ENCODE measurements around the gene CHRNB1.

Gene CHRNB1

DNA sequence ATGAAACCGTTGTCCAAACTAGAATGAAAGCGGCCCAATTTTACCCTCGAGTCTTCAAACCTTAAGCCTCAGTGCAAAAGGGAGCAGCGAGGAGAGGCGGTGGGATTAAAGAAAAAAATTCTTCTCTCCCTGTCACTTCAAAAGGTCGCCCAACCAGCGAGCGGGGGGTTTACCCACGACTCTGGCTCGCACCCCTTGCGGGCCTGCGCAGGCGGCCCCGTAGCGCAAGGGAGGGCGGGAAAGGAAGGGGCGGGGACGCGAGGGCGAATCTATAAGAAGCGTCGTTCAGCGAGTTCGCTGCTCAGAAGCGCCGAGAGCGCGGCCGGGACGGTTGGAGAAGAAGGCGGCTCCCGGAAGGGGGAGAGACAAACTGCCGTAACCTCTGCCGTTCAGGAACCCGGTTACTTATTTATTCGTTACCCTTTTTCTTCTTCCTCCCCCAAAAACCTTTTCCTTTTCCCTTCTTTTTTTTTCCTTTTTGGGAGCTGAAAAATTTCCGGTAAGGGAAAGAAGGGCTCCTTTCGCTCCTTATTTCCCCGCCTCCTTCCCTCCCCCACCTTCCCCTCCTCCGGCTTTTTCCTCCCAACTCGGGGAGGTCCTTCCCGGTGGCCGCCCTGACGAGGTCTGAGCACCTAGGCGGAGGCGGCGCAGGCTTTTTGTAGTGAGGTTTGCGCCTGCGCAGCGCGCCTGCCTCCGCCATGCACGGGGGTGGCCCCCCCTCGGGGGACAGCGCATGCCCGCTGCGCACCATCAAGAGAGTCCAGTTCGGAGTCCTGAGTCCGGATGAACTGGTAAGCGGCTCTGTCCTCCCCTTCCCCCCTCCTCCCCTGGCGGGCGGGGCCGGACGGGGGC is 39.4 kb downstream of the CHRNB1 start, which contains the start of gene POLR2A:
TSS of gene POLR2A (plus strand) at position 300 of the 852 bp plus-strand sequence.
- DNase-seq (ENCODE audit: low read depth) = peak; percentile 94

DNA sequence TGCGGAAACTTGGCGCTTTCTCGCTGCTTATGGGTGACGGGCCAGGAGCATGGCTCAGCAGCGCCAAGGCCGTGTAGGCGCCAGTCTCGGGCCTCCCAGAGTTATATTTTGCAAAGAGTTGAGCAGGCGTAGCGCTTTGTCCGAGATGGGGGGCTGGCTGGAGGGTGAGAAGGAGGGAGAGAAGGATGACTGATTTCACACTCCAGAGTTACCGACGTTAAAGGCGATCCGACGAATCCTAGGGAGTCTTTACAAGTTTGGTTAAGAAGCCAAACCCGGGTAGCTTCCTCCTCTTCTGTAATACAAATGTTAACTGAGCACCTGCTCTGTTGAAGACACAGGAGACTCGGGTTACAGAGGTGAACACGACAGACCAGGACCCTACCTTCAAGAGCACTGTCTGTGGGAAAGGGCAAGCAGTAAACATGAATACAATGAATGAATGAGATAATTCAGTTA is 40.1 kb downstream of the CHRNB1 start:
- no peak for DNase-seq (ENCODE audit: low read depth)

DNA sequence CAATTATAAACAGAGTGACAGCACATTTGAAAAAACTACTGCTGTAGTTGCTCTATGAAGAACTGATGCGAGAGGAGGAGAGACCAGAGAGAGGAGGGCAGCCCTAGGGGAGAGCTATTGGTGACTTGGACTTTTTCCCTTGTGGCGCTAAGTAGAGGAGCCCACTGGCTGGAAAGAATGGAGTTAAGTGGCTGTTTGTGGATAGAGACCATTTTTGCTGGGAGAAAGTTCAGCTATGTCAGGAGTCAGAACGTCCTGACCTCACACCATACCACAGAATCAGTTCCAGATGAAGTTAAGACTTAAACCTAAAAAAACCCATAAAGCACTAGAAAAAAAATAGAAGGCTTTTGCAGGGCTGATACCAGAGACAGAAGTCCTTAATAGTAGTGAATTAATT is 41.3 kb downstream of the CHRNB1 start:
- DNase-seq (ENCODE audit: low read depth) = no peak

DNA sequence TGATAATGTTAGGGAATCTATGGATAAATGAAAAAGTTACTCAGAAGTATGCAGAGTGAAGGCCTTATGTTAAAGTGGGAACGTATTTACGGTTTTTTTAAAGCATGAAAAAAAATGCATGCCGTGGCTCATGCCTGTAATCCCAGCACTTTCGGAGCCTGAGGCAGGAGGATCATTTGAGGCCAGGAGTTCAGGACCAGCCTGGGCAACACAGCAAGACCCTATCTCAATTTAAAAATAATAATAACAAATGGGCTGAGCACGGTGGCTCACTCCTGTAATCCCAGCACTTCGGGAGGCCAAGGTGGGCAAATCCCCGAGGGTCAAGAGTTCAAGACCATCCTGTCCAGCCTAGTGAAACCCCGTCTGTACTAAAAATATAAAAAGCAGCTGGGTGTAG is 45.3 kb downstream of the CHRNB1 start:
- DNase-seq (ENCODE audit: low read depth) = no peak

DNA sequence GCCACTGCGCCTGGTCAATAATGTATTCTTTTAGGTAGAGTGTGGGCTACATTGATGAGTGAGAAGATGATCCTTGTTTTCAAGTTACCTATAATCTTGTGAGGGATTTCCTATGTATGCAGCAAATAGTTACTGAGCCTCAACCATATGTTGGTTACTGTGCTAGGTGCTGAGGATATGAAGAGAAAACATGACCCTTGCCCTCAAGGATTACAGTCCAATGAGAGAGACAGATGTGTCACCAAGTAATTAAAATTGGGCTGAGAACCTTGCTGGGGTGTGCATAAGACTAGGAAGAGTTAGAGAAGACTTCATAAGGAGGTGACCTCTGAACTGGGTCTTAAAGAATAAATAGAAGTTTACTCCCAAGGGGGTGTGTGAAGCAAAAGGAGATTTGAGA is 46.7 kb downstream of the CHRNB1 start:
- no peak for DNase-seq (ENCODE audit: low read depth)

DNA sequence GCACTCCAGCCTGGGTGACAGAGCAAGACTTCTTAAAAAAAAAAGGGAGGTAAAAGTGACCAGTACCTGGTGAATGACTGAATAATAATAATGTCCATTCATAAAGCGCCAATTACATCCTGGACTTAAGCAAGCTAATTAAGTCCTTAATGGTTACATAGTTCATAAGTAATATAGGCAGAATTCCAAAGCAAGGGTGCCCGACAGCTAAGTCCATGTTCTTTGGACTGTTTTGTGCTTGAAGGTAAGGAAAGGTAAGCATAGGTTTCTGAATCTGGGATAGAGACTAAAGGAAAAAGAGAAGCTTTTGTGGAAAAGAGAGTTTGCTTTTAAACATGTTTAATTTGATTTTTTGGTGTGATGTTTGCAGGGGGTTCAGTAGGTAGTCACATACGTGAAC is 49.1 kb downstream of the CHRNB1 start:
- DNase-seq (ENCODE audit: low read depth) = no peak

DNA sequence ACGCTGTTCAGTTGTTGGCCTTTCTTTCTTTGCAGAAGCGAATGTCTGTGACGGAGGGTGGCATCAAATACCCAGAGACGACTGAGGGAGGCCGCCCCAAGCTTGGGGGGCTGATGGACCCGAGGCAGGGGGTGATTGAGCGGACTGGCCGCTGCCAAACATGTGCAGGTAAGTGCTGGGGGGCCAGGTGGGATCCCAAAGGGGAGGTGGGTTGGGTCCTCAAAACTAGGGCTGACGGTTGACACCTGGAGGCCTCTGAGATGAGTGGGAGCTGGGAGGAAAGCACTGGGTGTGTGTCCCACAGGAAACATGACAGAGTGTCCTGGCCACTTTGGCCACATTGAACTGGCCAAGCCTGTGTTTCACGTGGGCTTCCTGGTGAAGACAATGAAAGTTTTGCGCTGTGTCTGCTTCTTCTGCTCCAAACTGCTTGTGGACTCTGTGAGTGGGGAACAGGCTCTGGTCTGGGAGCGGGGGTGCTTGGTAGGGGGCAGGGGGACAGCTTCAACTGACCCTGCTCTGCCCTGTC is 51.1 kb downstream of the CHRNB1 start:
- no peak for DNase-seq (ENCODE audit: low read depth)

DNA sequence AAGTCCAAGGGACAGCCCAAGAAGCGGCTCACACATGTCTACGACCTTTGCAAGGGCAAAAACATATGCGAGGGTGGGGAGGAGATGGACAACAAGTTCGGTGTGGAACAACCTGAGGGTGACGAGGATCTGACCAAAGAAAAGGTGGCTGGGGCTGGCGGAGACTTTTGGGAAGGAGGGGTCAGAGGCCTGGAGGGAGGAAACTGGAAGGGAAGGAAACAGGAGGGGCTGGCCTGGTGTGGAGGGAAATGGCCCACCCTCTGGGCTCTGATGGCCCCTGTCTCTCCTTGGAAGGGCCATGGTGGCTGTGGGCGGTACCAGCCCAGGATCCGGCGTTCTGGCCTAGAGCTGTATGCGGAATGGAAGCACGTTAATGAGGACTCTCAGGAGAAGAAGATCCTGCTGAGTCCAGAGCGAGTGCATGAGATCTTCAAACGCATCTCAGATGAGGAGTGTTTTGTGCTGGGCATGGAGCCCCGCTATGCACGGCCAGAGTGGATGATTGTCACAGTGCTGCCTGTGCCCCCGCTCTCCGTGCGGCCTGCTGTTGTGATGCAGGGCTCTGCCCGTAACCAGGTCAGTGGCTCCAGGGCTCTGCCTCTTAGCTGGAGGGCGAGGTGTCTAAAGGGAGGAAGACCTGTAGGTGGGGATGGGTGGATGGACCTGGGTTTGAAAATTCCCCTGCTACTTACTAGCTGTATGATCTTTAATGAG is 51.8 kb downstream of the CHRNB1 start:
- DNase-seq (ENCODE audit: low read depth) = no peak

DNA sequence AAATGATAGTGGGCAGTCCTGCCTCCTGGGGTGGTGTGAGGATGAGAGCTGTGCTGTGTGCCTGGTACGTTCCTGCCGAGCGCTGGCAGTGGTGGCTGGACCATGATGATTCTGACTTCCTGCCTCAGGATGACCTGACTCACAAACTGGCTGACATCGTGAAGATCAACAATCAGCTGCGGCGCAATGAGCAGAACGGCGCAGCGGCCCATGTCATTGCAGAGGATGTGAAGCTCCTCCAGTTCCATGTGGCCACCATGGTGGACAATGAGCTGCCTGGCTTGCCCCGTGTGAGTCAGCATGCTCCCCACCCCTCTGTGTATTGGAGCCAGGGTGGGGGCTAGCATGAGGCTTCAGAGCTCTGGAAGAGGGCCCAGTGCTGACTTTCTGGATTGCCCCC is 52.4 kb downstream of the CHRNB1 start:
- no peak for DNase-seq (ENCODE audit: low read depth)

DNA sequence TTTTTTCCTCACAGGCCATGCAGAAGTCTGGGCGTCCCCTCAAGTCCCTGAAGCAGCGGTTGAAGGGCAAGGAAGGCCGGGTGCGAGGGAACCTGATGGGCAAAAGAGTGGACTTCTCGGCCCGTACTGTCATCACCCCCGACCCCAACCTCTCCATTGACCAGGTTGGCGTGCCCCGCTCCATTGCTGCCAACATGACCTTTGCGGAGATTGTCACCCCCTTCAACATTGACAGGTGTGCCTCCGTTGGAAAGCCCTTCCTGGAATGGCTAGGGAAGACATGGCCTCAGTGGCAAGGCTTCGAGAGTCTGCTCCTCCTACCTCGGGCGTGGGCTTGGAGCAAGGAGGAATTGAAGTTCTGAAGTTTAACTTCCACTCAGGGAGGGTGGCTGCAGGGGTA is 52.8 kb downstream of the CHRNB1 start:
- no peak for DNase-seq (ENCODE audit: low read depth)

DNA sequence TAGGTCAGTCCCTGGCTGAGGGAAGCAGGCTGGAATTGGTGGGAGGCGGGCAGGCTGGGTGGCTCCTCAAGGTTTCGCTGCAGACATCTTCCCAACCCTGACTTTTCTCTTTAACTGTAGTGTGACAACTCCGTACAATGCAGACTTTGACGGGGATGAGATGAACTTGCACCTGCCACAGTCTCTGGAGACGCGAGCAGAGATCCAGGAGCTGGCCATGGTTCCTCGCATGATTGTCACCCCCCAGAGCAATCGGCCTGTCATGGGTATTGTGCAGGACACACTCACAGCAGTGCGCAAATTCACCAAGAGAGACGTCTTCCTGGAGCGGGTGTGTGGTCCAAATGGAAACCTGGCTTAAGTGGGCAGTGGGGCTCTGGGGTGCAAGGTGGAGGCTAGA is 54.3 kb downstream of the CHRNB1 start:
- DNase-seq (ENCODE audit: low read depth) = no peak

DNA sequence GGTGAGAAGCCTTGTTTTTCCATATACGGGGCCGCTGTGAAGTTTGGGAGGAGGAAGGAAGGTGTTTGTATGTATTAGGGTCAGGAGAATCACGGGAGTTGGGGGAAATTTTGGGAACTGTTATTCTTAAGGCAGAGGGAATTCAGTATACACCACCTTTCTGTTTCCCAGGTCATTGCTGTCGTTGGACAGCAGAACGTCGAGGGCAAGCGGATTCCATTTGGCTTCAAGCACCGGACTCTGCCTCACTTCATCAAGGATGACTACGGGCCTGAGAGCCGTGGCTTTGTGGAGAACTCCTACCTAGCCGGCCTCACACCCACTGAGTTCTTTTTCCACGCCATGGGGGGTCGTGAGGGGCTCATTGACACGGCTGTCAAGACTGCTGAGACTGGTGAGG is 56.9 kb downstream of the CHRNB1 start:
- DNase-seq (ENCODE audit: low read depth) = no peak

DNA sequence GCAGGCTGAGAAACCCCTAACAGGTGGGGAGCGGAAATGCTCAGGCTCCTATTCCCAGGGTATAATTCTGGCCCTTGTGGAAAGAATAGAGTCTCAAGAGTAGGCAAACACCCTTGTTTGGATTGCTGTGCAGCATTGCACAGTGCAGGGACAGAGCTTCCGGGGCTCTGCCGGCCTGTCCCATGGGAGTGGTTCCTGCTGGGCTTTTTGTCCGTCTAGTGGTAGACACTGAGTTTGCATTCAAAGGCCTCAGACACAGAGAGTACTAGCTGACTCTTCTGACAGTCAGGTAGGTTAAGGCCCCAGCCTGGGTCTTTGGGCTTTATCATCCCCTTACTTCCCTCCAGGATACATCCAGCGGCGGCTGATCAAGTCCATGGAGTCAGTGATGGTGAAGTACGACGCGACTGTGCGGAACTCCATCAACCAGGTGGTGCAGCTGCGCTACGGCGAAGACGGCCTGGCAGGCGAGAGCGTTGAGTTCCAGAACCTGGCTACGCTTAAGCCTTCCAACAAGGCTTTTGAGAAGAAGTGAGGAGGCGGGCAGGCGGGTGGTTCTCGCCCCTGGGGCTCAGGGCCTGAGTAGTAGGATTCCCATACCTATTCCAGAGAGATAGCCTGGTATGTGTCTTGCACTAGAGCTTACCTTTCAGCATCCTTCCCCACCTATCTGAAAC is 57.4 kb downstream of the CHRNB1 start:
- DNase-seq (ENCODE audit: low read depth) = no peak

DNA sequence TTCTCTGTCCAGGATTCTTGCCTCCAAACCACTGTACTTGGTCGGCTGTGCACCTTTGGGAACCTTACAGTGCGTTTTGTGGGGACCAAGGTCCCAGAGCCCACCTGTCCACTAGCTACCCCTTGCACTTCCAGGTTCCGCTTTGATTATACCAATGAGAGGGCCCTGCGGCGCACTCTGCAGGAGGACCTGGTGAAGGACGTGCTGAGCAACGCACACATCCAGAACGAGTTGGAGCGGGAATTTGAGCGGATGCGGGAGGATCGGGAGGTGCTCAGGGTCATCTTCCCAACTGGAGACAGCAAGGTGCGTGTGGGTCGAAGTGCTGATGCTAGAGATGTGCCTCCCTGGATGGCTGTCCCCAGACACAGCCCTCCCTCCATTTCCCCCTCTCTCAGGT is 58.1 kb downstream of the CHRNB1 start:
- DNase-seq (ENCODE audit: low read depth) = no peak

DNA sequence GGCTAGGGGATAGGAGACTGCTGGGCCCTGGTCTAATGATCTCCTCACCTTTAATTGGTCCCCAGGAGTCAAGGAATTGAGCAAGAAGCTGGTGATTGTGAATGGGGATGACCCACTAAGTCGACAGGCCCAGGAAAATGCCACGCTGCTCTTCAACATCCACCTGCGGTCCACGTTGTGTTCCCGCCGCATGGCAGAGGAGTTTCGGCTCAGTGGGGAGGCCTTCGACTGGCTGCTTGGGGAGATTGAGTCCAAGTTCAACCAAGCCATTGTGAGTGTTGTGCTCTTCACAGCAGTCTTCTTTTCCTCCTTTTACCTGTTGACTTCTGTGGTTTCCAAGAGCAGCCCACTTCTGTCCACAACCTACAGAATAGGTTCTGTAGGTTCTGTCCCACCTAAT is 58.7 kb downstream of the CHRNB1 start:
- no peak for DNase-seq (ENCODE audit: low read depth)

All from HS-5 (cell line).